Activated CD4-positive, CD25-positive, alpha-beta regulatory T cell treated with anti-CD3 and anti-CD28 coated beads, Interleukin-2, amount 50 U/mL, for 72 hours (primary cell): ENCODE data around the gene NR5A1.

Source experiments
- DNase-seq: peaks from one replicate; pipeline ENCODE4 v3.0.0; 2021

Gene NR5A1

DNA sequence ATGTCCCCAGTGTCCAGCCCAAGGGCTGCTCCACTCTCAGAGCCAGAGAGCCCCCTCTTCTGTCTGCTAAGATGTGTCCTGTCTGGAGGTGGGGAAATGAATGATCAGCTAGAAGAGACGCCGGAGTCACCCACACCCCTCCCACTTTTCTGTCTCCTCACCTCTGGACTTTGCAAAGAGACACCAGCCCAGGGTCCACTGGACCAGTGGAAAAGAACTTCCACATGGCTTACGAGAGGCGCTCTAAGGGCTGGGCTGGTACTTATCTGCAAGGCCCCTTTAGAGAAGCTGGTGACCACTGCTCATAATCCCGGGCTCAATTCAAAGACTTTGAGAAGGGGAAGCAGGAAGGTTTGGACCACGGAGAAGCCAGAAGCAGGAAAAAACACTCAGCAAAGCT, 9.2 kb downstream of the NR5A1 start:
- DNase-seq = no peak

DNA sequence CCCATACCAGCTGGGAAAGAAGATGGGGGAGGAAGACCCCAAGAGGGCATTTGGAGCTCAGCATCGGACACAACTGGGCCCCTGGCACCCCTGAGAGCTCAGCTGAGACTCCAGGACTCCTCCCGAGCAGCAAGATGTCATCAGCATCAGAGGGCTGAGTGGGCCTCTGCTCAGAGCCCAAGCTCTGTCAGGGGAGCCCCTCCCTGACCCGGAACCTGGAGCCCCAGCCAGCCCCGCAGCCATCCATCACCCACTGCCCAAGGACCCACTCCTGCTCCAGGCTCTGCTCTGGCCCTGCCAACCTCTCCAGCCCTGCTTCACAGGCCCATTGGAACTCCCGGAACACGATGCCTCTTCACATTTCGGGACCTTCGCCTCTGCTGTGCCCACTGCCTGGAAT, 9.8 kb downstream of the NR5A1 start:
- DNase-seq = no peak

DNA sequence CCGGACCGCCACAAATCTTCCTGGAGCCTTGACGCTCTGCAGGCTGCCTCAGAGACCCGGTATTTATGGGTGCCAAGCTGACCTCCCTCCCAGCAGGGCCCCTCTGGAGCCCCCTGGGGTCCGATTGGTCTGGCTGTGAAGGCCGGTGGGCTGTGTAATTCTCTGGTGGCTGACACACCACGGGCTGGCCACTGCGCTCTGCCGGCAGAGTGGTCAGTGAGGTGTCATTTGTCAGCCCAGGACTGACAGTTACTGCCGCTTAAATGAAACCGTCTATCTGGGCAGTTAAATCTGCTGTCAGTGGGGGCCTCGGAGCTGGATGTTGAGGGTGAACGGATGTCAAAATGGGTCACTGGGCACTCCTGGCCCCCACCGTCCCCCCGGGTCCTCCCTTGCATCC, 10.7 kb downstream of the NR5A1 start:
- no peak for DNase-seq

DNA sequence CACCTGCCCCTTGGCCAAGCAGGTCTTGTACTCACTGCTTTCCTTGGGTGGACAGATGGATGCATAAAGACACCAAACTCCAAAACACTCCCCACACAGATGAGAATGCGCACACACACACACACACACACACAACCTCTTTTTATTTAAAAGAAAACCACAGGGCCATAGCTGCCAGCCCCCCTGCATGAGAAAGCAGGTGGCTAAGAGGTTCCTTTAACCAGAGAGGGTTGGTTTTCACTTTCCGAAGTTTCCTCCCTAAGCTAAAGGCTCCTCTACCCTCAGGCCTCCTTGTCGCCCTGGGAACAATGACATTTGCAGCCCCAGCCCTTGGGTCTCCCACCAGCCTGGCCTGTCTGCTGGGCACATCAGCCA, 11.1 kb downstream of the NR5A1 start:
- no peak for DNase-seq

DNA sequence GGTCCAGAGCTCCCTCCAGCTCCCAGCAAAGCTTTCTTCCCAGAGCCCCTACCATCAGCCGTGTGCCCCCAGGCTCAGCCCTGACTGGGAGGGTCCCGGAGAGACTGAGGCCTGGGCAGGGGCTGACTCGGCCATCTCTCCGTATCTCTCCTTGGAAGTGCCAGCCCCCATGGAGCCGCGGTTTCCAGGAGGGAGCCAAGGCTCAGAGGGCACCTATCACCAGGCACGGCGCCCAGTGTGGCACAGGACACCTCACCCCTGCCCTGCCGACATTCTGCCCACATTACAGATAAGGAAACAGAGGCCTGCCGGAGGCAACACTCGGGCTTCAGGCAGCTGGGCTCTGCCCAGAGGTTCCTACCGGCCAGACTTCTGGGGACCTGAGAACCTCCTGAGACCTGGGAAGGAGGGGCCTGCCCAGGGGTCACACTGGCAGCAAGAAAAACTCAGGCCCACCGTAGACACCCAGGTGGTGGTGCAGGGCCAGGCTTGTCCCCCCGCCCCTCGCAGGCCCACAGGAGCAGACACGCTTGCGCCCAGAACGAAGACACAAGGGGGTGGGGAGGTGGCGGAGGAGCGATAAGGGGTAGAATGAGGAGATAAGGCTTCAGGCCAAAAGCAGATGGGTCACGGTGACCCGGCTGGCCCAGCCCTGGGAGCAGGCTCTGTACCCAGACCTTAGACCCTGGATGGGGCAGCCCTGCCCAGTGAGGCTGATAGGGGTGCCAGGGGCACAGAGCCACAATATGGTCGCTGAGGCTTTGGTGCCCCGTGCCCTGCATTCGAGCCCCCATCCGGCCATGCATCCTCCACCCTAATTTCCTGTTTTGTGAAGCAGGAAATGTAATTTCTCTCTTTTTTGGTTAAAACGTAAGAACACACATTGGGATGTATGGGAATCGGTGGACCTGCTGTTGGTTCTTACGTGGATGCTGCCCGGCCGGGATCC, 11.8 kb downstream of the NR5A1 start:
- DNase-seq = no peak

DNA sequence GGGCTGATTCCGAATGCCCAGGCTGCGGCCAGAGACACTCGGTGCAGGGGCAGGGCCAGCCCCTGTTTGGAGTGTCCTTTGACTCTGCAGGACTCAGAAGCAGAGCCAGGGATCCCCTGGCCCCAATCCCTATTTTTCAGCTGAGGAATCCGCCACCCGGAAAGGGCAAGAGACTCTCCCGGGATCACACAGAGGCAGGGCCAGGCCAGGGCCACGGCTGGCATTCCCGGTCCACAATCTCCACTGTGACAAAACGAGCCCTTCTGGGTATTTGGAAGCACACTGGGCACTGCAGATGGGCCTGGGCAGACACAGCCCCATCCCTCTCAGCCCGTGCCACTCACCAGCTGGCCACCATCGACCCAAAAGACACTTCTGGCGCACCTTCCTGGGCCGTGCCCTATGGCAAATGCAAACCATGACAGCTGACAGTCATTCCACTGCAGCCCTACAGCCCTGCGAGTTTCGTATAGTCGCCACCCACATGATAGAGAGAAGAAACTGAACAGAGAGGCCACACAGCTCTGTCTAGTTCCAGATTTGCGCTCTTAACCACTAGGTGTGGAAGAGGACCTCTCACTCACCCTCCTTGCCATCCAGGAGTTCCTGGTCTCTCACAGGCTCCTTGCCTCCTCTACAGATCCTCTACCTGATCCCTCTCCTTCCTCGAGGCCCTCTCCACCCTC, 13.3 kb downstream of the NR5A1 start:
- no peak for DNase-seq

DNA sequence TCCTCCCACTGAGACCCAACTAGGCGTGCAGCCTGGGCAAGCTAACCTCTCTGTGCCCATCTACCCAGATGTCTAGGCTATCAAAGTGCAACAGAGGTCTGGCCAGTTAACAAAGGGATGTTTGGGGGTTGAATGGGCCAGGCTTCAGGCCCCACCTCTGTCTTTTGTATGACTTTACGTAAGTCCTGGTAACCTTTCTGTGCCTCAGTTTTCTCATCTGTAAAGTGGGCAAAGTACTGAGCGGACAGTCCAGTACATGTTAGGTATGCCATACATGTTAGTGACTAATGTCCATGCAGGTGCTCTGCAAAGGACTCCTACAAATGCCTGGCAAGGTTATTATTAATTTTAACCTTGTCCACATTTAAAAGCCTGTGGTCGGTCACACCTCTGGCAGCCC, 14.0 kb downstream of the NR5A1 start:
- DNase-seq = no peak

DNA sequence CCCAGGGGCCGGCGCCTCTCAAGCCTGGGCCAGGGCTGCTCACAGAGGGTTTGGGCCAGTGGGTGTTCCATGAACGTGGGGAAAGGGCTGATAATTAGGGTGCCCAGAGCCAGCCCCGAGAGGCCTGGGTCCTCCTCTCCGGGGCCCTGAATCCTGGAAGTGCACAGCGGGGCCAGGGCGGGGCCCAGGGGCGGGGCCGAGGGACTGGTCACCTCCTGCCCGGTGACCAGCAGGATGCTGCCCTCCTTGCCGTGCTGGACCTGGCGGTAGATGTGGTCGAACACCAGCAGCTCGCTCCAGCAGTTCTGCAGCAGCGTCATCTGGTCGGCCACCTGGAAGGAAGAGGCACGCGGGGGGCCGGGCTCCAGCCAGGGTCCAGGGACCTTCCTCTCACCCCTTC, 14.4 kb downstream of the NR5A1 start:
- DNase-seq = no peak

DNA sequence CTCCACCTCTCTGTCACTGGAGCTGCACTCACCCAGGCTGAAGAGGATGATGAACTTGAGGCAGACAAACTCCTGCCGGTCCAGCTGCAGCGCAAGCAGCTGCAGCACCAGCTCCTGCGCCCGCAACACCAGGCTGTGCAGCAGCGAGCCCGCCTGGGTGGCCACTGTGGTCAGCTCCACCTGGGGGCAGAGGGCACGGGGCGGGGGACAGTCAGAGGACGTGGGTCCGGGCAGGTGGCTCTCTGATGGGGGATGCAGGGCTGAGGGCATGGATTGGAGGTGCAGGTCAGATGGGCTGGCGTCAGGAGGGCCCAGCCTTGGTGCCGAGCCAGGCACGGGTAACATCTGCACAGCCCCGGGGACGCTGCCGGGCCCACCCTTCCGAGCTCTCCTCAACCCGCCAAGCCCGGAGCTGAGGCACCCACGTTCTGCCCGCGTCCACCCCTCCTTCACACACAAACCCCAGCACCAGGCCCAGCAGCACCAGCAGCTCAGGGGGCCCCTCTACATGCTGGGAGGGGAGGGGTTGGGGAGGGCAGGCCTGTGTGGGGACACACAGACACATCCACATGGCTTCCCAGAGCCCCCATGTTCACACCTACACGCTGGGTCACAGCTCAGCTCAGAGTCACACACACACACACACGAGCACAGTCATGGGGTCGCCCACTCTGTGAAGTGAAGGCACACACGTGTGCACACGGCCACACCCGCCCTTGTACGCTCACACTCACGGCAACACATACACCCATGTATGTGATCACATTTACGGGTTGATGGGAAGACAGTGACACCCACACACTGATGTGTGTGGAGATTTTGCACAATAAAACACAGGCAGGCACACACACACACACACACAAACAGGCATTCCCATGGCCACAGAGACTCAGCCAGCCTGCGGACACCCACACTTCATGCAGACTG, 15.9 kb downstream of the NR5A1 start:
- DNase-seq = no peak

DNA sequence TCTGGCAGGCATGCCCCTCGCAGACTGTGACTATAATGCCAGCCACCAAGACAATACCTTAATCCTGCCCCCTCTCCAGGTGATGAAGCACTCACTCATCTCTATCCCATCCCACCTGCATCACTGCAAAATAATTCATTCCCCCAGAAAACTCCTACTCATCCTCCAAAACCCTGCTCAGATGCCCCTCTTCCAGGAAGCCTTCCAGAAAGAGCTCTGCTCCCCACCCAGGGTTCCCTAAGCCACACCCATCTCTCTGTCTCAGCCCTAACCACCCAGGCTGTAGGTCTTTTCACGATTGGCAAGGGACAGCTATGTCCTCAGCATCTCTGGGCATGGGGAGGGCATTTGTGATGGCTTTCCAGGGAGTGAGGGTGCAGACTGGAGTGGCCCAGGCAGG, 17.2 kb downstream of the NR5A1 start:
- no peak for DNase-seq

DNA sequence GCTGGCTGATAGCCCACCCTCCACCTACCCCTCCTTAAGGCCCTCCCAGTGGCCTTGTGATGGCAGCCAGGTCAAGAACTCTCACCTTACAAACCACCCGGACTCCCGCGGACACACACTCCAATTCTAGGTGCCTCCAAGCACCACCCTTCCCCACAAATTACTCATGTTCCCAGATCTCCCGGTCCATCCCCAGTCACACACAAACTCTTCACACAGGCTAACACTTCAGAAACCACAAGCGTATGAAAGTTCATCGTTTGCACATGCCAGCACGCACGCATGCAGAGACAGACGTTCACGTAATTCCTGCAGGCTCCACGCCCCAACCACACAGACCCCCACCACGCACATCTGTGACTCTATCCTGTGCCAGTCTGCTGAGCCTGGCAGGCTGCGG, 18.0 kb downstream of the NR5A1 start:
- DNase-seq = no peak

DNA sequence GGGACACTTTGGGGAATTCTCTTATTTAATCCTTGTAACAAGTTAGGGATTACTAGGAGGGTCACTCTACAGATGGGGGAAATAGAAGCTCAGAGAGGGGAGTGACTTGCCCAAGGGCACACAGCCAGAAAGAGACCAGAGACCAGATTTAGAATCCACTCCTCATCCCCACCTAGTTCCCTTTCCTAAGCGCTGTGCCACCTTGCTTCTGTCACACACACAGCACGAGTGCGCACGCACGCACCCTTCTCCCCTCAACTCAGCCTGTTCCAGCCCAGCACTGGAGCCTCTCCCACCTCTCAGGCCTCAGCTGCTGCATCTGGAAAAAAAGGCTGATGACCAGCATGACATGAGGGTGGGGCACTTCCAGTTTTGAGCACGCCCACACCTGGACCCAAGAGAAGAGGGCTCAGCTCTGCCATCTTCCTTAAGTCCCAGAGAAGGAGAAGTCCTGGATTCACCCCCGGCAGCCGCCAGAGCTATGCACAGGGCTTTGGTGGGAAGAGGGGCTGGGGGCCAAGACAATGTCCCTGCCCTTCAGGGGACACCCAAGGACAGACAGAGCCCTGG, 18.5 kb downstream of the NR5A1 start:
- DNase-seq = no peak

DNA sequence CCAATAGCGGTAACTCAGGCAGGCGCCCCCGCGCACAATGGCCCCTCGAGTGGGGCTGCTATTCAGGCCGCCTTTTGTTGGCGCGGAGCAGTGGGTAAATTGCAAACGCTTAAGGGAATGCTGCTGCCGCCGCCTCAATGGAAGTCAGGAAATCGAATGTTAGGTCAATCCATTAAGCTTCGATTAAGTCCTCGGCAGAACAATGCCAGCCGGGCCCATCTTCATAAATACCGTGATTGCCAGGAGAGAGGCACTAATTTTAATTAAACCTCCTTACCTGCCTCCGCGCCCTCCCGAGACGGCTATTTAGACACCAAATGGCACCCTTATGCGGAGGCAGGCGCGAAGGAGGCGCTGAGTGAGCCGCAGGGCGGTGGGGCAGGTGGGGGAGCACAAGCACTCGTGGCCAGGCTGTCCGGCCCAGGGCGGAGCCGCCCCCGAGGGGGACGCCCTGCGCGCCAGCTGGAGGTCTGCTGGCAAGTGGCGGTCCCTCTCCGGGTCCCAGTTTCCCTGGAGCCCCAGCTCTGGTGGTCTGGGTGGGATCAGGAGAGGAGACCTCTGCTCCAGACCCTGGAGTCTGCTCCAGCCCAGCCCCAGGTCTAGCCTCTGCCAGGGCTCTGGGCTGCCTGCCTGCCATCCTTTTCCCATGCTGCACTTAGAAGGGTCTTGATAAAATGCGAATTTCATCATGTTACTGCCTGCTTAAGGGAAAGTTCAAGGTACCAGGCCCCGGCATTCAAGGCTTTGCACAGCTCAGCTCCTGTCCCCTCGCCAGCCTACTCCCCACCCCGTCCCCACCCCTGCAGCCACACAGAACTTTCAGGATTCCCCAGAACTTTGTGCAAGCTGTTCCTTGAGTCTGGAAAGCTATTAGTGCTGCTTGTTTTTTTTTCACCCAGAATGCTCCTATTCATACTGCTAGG, 19.7 kb downstream of the NR5A1 start:
- DNase-seq = no peak

DNA sequence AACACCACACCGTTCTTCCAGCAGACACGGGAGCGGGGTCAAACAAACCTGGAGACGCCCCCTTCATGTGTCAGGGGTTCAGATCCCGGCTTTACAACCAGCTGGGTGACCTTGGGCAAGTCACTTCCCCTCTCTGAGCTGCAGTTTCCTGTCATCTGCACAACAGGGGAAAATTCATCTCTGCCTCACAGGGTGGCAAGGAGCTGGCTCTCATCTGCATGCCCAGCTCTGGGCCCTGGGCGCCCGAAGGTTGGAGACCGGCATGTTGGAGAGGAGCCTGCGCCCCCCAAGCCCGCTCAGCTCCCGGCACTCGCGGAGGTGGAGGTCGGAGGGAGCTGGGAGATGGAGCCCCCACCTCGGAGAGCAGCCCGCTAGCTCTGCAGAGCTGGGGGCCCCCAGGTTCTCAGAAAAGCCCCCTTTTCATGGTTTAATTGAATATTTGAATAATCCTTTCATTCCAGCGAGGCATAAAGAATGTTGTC, 20.4 kb downstream of the NR5A1 start:
- no peak for DNase-seq

DNA sequence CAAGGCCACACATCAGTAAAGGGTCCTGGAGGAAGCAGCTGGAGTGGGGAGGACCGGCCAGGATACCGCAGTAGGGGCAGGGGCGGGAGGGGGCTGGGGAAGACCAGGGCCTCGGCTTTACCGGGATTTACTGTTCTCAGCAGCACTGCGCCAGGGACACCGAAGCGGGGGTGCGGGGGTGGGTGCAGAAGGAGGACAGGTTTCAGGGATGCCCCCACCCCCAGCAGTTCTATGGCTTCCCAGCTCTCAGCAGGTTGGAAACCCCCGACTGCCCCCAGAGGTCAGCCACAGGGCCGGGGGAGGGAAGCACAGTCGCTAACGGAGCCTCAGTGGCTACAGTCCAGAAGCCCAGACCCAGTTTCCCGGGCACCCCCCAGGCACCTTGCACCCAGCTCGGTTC, 21.3 kb downstream of the NR5A1 start:
- DNase-seq = no peak

DNA sequence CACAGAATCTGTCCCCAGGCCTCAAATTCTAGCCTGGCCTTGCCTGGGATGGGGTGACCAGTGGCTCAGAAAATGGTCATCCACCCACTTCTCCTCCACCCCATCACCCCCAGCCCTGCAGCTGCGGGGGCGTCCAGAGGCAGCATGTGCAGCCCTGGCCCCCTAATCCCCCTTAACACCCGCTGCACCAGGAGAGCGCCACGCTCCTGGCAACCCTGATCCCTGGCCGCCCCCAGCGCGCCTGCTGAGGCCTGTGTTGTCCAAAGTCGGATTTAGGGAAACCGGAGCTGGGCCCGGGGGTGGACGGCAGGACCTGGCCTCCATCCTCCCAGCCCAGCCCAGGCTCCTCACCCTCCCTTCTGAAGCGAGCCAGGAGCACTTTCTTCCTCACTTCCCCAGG, 22.0 kb downstream of the NR5A1 start:
- DNase-seq = no peak

DNA sequence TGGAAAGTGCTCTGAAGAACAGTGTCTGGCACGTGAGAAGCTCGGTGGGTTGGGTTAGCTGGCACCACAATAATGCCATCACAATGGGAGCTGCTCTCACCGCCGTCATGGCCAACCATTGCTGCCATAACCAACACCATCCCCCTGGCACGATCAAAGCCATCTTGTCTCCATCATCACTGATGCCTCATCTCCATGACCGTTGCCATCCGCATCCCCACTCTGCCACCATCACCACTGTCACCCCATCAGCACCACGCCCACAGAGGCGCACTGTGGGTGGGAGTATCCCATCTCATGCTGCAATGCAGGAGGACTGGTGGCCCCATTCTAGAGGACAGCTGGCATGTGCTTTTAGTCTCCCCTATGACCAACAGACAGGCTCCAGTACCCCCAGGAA, 23.7 kb downstream of the NR5A1 start:
- no peak for DNase-seq

DNA sequence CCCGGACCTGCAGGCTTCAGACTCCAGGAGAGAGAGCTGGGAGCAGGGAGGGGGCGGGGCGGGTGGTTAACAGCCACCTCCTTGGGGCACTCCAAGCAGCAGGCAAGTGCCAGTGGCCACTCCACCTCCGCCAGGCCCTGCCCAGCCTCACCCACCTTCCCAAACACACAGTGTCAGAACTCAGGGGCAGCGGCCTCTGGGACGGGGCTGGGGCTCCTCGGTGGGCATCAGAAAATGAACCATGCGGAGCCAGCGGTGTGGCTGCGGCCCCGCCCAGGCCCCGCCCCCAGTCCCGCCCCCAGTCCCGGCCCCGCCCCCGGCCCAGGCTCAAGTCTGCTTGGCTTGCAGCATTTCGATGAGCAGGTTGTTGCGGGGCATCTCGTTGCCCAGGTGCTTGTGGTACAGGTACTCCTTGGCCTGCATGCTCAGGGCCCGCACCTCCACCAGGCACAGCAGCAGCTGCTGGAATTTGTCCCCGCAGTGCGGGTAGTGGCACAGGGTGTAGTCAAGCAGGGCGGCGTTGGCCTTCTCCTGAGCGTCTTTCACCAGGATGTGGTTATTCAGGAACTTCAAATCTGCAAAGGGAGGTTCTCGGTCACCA, 24.7 kb downstream of the NR5A1 start:
- no peak for DNase-seq

DNA sequence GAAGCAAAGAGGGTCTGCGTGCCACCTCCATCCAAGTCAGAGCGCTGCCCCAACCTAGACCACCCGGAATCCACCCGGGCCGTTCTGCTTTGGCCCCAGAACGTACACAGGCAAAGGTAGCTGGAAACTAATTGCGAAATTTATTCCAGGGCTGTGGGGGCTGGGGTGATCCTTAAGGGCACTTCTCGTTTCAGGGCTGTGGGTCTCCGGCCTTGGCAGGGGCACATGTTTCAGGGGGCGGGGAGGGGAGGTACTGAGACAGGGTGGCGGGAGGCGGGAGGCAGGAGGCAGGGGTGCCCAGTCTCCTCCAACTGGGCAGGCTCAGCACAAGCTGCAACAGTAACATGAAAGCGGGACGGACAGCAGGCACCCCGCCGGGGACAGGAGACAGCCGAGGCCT, 26.1 kb downstream of the NR5A1 start:
- DNase-seq = no peak

DNA sequence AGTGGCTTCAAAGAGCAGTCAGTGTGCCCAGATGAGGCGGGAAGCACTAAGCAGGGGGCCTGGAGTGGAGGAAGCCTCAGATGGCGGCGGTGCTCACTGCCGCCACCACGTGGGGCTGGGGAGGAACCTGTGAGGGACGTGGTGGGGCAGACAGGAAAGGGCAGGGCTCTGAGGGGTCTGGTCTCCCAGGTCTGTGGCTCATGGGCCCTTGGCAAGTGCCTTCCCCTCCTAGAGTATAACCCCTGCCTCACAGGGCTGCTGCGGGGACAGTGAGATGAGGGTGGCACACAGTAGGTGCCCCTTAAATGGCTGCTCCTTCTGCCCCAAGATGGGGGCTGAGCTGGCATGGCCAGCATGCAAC, 26.6 kb downstream of the NR5A1 start:
- no peak for DNase-seq

DNA sequence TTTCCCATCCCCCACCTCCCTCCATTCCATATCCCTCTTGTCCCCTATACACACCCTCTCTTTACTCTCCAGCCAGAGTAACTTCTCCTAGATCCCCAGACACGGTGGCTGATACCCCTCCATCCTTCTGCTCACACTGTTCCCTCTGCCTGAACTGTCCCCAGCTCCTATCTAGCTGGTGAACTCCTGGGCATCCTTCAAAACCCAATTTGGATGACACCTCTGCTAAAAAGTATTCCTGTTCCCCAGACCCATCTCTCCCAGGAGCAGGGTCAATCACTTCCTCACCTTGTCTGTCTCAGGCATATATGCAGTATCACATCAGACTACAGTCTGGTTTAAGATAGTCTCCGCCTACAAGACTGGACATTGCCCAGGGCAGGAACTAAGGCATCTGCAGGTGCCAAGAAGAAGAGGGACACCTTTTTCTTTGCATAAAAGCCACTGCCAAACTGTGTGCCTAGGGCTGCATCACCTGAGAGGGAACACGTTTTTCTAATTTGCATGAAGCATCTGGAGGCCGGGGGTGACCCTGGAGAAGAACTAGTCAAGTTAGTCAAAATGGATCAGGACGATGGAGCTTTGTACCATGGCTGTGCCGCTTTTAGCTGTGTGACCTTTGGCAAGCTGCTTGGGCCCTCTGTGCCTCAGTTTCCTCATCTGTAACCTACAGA, 27.1 kb downstream of the NR5A1 start:
- DNase-seq = no peak
